ENCODE data around the gene CRTAC1.
A peak's percentile ranks its signal among the peaks of the same experiment; 100 is the strongest.

CRTAC1 gene, protein sequence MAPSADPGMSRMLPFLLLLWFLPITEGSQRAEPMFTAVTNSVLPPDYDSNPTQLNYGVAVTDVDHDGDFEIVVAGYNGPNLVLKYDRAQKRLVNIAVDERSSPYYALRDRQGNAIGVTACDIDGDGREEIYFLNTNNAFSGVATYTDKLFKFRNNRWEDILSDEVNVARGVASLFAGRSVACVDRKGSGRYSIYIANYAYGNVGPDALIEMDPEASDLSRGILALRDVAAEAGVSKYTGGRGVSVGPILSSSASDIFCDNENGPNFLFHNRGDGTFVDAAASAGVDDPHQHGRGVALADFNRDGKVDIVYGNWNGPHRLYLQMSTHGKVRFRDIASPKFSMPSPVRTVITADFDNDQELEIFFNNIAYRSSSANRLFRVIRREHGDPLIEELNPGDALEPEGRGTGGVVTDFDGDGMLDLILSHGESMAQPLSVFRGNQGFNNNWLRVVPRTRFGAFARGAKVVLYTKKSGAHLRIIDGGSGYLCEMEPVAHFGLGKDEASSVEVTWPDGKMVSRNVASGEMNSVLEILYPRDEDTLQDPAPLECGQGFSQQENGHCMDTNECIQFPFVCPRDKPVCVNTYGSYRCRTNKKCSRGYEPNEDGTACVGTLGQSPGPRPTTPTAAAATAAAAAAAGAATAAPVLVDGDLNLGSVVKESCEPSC

DNA sequence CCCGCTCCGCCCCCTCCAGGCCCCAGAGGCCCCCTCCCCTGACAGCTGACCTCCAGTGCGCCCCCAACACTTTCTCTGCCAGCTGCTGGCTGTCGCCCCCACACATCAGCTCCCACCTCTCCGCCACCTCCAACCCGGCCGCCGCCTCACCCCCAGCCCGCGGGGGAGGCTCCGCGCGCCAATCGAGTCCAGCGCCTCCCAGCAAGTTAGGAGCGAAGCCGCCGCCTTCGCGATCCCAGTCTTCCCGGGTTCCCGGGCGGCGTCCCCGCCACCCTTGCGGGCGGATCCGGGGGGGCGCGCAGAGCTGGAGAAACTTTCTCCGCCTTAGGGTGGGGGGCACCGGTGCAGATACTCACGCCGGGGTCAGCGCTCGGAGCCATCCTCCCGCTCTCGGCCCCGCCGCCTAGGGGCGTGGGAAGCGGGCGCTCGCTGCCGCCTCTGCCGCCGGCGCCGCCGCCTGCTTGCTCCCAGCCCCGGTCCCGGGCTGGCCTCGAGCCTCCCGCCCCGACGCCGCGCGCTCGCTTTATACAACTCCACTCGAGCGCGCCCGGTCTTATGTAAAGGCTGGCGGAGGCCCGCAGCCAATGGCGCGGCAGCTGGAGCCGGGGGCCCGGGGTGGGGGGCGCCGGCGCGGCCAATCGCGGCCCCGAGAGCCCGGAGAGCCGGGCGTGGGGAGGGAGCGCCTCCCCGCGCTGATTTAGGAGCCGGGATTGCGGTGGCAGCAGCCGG lies at the start of gene CRTAC1:
TSS of gene CRTAC1 (minus strand) at position 529 of the 729 bp plus-strand sequence. CDS start at position 380, 149 bp downstream.
- DNase-seq (ENCODE audit: low read depth in 2 of 2): no peak

DNA sequence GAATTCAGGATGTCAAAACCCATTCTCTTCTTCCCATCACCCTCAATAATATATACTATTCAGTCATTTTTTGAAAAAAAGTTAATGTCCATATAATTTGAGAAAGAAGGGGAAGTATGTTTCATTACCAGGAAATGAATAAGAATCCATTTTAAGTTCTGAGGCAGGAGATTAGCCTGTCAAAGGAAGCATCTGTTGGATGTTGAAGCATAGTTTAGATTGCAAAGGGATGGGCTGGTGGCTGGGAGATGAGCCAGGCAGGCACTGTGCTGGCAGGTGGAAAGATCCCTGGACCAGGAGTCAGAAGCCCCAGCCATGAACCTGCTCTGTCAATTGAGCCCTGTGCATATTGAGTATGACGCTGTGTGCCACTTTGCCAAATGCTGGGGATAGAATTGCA lies 48.4 kb upstream of the CRTAC1 start:
- no peak for DNase-seq (ENCODE audit: low read depth in 2 of 2)

DNA sequence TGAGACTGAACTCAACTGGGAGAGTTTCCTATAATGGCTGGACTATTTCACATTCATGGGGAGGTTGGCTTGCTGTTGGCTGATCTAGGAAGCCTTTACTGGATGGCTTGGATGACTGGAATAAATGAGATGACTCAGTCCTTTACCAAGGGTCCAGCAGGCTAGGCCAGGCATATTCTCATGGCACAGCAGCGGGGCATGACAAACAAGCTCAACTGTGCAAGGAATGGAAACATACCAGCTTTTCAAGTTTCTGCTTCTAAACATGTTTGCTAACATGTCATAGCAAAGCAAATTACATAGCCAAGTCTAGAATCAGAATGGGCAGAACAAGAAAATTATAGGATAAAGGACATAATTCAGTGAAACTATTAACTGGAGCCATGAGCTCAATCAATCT lies 46.8 kb upstream of the CRTAC1 start:
- no peak for DNase-seq (ENCODE audit: low read depth in 2 of 2)

DNA sequence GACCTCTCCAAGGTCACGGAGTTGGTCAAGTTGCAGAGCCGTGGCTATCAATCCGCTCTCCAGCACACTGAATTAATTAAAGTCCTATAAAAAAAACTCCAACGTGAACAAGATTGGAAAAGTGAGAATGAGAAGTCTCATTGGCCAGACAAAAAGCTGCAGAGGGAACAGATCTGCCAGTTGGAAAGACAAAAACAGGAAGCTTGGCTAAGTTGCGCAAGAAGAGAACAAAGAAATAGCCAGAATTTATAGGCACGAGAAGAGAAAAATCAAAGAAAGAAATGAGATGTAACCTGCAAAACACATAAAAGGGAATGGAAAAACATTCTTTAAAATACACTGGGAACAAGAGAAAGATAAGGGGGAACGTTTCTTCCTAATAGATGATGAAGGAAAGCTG lies 45.7 kb upstream of the CRTAC1 start:
- DNase-seq (ENCODE audit: low read depth in 2 of 2): no peak

DNA sequence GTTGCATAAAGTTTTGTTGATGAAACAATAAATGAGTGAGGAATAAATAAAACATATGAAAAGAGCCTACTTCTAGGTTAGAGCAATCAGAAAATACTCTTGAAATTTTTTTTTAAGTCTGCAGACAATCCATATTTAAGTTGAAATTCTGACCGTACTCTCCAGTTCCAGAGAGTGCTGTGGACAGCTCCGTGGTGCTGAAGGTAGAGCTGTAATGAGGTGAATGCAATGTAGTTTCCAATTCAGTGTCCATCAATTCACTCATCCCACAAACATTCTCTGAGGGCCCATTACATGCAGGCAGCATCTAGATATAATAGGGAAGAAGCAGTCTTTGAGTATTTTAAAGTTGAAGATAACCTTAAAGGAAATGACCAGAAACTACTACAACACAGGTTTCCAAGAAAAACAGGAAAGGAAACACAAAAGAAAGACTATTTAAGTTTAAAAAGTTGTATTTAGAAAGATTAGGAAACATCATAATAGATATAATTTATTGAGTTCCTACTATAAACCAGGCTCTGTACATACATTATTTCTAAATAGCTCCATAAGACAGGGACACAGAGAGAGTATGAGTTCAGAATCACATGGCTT lies 44.0 kb upstream of the CRTAC1 start:
- no peak for DNase-seq (ENCODE audit: low read depth in 2 of 2)

DNA sequence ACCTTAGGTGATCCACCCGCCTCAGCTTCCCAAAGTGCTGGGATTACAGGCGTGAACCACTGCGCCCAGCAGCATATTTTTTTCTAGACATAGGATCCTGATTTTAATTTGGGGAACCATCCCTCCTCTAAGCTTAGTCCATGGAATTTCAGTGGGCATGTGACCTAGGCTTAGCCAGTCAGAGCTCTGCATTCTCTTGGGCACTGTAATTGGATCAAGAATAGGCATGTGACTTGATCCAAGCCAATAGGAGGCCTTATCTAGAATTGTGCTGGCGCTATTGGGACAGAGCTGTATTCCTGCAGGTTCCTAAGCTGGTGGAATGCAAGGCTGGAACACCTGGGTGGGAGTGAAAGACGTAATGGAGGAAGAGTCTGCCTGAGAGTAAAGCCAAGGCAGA lies 36.7 kb upstream of the CRTAC1 start:
- DNase-seq (ENCODE audit: low read depth in 2 of 2): no peak

DNA sequence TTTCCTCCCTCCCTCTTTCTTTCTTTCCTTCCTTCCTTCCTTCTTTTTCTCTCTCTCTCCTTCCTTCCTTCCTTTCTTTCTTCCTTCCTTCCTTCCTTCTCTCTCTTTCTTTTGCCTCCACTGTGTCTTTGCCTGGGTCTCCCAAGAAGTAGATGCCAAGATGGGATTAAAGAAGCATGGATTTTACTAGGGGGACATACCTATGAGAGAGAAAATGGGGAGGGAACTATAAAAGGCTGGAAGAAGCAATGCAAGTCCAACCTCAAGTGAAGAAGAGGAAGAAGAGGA lies 33.3 kb upstream of the CRTAC1 start:
- DNase-seq (ENCODE audit: low read depth in 2 of 2): no peak

DNA sequence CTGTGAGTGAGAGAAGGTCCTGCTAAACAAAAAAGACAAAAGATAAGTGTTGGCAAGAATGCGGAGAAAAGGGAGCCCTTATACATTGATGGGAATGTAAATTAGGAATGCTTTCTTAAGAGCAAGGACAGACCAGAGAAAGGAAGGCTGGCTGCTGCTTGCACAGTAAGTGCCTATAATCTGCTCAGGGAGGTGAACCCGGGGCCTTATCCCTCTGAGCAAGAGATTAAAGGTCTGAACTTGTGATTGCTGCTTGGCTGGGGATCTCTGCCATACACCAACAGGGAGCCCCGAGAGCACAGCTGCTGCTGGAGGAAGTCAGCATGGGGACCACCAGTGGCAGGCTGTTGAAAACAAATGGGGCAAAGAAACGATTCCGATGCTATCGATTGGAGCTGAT lies 32.0 kb upstream of the CRTAC1 start:
- DNase-seq (ENCODE audit: low read depth in 2 of 2): no peak

DNA sequence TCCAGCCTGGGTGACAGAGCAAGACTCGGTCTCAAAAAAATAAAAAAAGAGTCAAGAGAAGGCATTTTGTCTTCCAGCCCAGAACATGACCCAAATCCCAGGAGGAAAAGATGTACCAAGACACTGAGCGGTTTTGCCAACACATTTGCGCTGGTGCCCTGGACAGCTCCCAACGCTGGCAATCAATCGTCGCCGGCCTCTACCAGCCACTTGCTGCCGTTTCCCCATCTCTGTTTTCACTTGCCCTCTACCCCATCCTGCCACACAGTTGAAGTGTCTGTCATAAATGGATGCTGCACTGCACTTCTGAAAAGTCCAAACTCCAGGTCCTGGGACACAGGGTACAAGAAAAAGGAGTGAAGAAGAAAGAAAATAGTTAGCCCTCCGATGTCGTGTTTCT lies 29.7 kb upstream of the CRTAC1 start:
- no peak for DNase-seq (ENCODE audit: low read depth in 2 of 2)

DNA sequence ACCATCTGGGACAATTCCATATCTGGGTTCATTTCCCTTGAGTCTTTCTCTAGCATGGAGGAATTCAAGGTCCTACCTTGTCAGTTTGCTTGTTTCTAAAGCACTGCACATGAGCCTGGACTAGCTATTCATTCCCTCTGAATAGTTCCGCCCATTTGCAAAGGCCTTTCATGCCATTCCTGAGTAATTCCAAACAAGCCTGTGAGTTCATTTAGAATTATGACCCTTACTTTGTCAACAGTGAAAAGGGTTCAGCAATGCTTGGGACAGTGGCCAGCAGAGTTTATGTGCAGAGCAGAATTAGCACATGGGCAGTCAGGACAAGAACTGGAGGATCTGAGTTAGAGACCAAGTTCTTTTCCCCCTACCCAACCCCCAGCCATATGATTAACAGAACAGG lies 27.9 kb upstream of the CRTAC1 start:
- no peak for DNase-seq (ENCODE audit: low read depth in 2 of 2)

DNA sequence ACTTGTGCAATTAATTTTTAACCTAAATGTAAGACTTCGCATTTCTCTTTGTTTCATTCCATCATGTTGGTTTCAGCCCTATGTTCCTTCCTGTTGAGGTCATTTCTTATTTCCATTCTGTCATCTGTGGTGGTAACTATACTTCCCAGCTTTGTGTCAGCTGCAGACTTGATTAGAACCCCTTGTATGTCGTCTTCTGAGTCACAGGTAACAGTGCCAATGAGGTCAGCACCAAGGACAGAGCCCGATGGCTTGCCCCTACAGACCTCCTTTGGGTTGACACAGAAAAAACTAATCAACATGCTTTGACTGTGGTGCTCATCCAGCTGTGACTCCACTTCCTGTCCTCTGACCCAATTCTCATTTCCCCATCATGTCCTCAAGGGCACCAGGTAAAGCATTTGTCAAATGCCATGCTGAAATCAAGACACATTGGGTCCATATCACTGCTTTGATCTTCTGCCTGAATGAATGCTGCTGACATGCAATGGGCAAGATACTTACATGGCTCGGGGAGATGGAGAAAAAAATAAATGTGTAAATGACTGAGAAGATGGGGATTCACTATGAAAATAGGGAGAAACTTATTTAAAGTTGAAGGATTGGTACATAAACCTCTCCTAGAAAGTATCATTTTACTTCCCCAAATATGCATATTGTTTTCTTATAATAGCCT lies 25.6 kb upstream of the CRTAC1 start:
- DNase-seq (ENCODE audit: low read depth in 2 of 2): no peak

DNA sequence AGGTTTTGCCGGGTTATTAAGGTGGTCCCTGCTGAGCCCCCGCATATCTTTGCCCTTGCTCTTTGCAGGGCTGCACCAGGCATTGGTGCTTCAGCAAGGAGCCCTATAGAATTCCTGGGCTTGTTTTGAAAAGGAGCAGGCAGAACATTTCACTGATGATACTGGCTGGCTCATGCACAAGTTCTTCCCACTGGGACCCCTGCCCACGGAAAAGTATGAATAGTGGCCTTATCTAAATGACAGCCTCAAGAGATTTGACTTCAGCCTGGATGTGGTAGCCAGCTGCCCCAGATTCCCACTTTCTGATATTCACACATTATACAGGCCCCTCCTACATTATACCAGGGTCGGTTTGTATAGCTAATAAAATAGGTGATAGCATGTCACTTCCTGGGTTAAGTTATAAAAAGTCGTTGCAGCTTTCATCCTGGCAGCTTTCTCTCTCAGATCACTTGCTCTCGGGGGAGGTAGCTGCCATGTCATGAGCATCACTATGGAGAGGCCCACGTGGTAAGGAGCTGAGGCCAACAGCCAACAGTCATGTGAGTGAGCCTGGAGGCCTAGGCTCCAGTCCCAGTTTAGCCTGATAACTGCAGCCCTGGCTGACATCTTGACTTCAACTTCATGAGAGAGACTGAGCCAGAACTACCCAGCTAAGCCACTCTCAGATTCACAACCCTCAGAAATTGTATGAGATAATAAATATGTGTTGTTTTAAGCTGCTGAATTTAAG lies 16.8 kb upstream of the CRTAC1 start:
- DNase-seq (ENCODE audit: low read depth in 2 of 2): no peak

DNA sequence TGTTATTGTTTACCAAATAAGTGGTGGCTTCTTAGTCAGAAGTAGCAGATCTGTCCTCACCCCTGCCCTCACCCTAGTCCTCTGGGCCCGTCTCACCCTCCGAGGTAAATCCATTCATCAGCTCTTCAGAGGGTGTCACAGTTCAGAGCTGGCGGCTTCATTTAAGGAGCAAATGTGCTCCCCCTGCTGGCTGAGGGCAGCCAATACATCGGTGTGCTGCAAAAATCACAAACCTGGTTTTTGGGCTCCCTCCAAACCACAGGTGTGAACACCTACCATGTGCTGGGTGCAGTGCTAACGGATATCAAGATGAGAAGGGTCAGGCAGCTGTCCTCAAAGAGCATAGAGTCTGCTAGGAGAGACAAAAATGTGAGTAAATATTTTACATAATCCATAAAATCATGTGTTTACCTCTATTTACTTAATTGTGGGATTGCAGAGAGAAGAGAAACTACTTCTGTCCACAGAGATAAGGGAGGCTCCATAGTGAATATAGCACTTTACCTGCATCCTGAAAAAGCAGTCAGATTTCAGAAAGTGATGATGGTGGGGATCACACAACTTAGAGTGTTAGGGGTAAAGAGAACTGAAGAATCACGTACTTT lies 15.5 kb upstream of the CRTAC1 start:
- DNase-seq (ENCODE audit: low read depth in 2 of 2): peak; percentile 21 to 32

DNA sequence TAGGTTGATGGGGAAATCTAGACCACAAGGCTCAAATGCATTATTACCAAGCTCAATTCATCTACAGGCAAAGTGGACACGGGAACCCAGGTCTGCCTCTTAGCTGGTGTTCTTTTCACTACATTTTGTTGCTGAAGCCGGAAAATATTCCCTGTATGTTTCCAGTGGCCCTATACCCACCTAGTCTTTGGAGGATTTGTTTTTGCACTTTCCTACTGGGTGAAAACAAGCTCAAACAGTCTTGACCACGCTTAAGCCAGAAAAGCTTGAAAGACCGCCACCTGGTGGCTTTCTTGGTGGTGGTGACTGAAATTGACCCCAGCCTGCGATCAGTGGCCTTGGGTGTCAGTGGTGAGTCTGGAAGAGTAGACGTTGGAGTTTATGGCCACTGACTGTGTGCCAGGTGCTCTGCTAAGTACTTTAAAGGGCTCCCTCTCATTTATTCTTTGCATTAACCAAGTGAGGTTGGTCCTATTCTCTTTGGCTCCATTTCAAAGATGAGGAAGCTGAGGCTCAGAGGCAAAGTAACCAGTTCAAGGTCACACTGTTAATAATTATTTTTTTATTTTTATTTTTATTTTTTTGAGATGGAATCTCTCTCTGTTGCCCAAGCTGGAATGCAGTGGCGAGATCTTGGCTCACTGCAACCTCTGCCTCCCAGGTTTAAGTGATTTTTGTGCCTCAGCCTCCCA lies 11.1 kb upstream of the CRTAC1 start:
- DNase-seq (ENCODE audit: low read depth in 2 of 2): peak; percentile 5 to 8

DNA sequence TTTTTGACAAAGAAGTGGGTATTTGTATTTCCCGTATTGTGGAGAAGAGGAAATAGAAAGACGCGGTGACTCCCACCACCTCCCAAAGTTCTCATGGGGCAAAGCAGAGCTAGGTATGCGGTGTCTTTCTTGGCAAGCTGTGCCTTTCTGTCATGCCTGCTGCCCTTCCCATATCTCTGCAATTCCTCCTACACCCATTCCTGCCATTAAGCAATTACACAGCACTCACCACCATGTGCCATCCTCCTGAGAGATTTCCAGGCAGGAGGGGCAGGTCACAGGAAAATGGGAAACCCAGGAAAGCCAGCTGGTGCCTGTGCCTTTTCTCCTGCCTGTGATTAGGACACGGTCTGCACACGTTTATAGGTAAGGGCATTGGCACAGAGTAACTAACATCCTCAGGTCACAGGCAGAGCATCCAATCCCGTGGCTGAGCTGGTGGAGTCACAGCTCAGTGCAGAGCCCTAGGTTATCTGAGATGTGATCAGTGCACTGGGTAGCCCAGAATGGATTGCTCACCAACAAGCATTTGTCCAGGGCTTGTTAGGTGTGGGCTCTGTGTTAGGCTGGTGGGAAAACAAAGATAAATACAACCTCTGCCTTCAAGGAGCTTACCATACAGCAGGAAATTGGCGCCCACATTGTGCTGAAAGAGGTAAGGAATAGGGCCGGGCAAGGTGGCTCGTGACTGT lies 9.4 kb upstream of the CRTAC1 start:
- DNase-seq (ENCODE audit: low read depth in 2 of 2): no peak

DNA sequence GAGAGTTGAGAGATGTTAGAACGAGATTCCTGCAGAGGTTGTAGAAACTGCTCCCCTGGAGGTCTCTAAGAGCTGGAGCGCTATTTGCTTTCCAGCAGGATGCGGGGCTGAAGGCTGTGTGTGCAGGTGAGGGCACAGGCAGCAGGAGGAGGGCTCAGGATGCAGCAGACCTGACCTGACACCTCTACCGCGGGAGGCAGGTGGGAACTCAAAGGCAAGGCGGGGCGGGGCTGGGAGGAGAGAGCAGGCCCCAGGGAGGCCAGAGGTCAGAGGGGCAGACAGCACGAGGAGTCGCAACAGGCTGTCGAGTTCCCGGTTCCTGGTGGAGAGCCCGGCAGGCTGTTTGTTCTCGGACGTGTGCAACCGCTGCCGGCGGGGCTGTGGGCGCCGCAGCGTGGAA lies 7.9 kb upstream of the CRTAC1 start:
- no peak for DNase-seq (ENCODE audit: low read depth in 2 of 2)

DNA sequence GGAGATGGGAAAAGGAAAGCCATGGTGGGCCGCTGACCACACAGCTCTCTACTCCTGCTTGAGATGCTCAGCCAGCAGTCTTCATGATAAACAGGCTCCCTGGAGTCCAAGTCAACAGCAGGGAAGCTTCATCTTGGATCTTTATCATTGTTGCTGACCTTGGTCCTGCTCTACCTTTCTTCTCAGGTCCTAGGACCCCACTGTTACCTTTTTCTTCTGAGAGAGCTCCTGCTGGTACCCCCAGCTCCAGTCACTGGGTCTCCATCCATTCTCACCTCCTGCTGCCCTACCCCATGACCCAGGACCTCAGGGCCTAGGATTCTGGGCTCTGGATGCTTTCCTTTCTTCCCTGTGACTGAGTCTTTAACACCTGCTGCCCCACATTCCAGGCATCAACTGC lies 5.2 kb upstream of the CRTAC1 start:
- no peak for DNase-seq (ENCODE audit: low read depth in 2 of 2)

DNA sequence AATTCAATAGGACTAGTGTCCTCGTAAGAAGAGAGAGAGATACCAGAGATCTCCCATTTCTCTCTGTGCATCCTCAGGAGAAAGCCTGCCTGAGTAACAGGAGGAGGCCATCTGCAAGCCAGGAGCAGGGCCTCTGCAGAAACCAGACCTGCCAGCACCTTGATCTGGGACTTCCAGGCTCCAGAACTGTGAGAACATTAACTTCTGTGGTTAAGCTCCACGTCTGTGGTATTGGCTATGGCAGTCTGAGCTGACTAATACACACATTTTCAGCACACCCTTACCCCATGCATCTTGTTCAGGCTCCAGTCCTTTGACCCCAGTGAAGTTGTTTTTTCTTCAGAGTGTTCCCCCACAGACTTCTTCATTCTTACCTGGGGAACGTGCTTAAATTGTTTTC lies 3.1 kb upstream of the CRTAC1 start:
- DNase-seq (ENCODE audit: low read depth in 2 of 2): no peak

DNA sequence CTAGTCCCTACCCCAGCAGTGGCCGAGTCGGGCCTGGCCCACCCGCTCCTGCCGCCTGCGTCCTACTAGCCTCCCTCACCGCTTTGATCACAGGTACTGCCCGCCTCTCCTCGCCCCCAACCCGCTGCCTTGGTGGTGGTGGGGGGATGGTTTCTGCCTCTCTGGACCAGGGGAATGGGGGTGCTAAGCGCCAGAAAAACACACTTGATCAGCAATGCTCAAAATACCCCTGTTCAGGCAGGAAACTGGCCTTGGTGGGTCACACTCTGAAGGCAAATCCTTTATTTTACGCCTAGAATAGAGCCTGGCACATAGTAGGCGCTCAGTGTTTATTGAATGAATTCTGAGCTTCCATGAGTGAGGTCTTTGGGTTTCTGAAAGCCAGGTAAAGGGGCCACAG lies 1.0 kb upstream of the CRTAC1 start:
- DNase-seq (ENCODE audit: low read depth in 2 of 2): no peak

DNA sequence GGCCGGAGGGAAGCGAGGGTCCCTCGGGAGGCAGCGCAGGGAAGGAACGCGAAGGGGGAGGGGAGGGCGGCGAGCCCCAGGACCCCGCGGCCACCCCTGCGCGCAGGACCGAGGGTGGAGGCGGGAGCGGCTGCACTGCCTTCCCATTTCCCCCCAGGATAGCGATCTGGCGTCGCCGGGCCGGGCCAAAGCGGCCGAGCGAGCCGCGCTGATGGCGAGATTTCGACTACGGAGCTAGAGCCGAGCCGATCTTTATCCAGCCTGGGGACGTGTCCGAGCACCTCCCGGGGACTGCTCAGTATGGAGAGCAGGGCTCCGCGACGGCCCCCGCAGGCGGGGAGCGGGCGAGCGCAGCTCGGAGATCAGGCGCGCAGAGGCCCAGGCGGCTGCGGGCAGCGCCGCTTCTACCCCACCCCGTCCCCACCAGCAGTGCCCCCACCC lies 590 bp upstream of the CRTAC1 start:
- no peak for DNase-seq (ENCODE audit: low read depth in 2 of 2)

All from stimulated activated CD8-positive, alpha-beta memory T cell treated with anti-CD3 and anti-CD28 coated beads, Interleukin-7, amount 100 ng/mL, for 4 hours (primary cell).